ENCODE data around the gene MESP2. TPM values are rescaled to one million over a fixed set of nuclear protein-coding genes. Genes with fewer than 3 reads are reported as not detected.
A peak's percentile ranks its signal among the peaks of the same experiment; 100 is the strongest.

Gene MESP2
- polyA plus RNA-seq, 3 donors, result 0.67 TPM; not detected in 2

DNA sequence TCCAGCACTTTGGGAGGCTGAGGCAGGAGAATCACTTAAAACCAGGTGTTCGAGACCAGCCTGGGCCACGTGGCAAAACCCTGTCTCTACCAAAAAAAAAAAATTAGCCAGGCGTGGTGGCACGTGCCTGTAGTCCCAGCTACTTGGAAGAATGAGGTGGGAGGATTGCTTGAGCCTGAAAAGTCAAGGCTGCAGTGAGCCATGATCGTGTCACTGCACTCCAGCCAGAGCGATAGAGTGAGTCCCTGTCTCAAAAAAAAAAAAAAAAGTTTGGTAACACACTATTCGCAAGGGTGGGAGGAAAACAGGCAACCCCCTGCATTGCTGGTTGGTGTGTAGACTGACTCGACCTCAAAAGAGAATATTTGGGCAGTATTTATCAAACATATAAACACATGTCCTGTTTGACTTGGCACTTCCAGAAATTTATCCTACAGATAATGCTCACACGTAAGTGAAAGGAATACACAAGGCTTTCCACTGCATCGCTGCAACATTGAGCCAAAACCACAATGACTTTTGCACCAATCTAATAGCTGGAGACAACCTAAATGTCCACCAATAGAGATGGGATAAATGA is 41.7 kb downstream of the MESP2 start:
- no peak overlapping the region for H3K4me3 ChIP-seq (replicated peaks in 1 of 3; ENCODE audit: low read depth in 2 of 3, low read length in 3 of 3)
- TF ChIP-seq, protein P1, sequence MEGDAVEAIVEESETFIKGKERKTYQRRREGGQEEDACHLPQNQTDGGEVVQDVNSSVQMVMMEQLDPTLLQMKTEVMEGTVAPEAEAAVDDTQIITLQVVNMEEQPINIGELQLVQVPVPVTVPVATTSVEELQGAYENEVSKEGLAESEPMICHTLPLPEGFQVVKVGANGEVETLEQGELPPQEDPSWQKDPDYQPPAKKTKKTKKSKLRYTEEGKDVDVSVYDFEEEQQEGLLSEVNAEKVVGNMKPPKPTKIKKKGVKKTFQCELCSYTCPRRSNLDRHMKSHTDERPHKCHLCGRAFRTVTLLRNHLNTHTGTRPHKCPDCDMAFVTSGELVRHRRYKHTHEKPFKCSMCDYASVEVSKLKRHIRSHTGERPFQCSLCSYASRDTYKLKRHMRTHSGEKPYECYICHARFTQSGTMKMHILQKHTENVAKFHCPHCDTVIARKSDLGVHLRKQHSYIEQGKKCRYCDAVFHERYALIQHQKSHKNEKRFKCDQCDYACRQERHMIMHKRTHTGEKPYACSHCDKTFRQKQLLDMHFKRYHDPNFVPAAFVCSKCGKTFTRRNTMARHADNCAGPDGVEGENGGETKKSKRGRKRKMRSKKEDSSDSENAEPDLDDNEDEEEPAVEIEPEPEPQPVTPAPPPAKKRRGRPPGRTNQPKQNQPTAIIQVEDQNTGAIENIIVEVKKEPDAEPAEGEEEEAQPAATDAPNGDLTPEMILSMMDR (IDR thresholded peaks at IDR 0.05), result no peak
- H3K9me3 ChIP-seq (replicated peaks in 1 of 2; ENCODE audit: control insufficient read depth in 1 of 2, insufficient read depth in 1 of 2, low read length in 2 of 2), result no peaks in the 10 kb centered on the region
- no peaks in the 10 kb centered on the region for H3K27me3 ChIP-seq (ENCODE audit: control insufficient read depth in 2 of 2, insufficient read depth in 2 of 2, low read length in 2 of 2)
- peaks cover 2 to 13% (median 5%) of the 10 kb centered on the region in 7 donors for H3K9me3 Mint-ChIP-seq
- peaks cover 44% of the 10 kb centered on the region for H3K4me1 Mint-ChIP-seq
- no peaks in the 10 kb centered on the region for H3K36me3 ChIP-seq (replicated peaks in 1 of 2; ENCODE audit: control insufficient read depth in 1 of 2, insufficient read depth in 2 of 2, low read length in 2 of 2)
- no peak overlapping the region for H3K27ac ChIP-seq (ENCODE audit: low read depth in 1 of 2, low read length in 2 of 2)
- no peak overlapping the region for H2AFZ ChIP-seq (ENCODE audit: insufficient read depth, low read depth, low read length, poor library complexity, severe bottlenecking)
- H3K4me3 Mint-ChIP-seq, result no peak overlapping the region
- peaks cover 0 to 24% (median 13%) of the 10 kb centered on the region in 3 donors for H3K27me3 Mint-ChIP-seq (ENCODE audit: low read depth in 3 of 3)
- H3K4me2 ChIP-seq (replicated peaks; ENCODE audit: extremely low read depth, low read length, poor library complexity, severe bottlenecking), result no peak overlapping the region
- H3K27ac Mint-ChIP-seq, result no peak overlapping the region
- peaks cover 3 to 13% of the 10 kb centered on the region in 2 donors for H3K36me3 Mint-ChIP-seq
- peaks cover 12% of the 10 kb centered on the region for H4K20me1 ChIP-seq (ENCODE audit: insufficient read depth, low read length)
- 89% methylated on average over 3 of the region's 10 CpGs for WGBS (ENCODE audit: insufficient coverage)
- no peak for DNase-seq
- H3K9ac ChIP-seq (ENCODE audit: insufficient read depth, low read length, poor library complexity, severe bottlenecking), result no peak overlapping the region
- peaks cover 16% of the 10 kb centered on the region for H3K79me2 ChIP-seq (ENCODE audit: insufficient read depth, low read length)
- peaks cover 45 to 54% of the 10 kb centered on the region in 2 donors for H3K4me1 ChIP-seq (ENCODE audit: control insufficient read depth in 1 of 2, insufficient read depth in 2 of 2, low read length in 2 of 2)
- intact Hi-C loops (cut with micrococcal nuclease), result no loop called here

DNA sequence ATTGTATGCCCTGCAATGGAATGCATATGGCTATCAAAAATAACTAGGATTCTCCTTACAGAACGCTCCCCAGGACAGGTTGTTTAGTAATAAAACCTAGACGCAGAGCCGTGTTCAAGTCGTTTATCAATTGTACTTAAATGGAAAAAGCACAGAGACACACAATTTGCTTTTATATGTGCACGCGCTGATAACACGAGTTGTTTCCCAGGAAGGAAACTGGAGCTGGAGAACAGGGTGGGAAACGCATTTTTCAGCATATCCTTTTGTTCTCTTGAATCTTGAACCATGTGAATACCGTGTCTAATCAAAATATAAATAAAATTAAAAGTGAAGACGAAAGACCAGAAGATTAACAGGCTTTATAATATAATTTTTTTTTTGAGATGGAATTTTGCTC is 42.2 kb downstream of the MESP2 start:
- Histone ChIP-seq H2AFZ (ENCODE audit: insufficient read depth, low read depth, low read length, poor library complexity, severe bottlenecking) (no peak overlapping the region), H3K36me3 (replicated peaks in 1 of 2; ENCODE audit: control insufficient read depth in 1 of 2, insufficient read depth in 2 of 2, low read length in 2 of 2) (no peaks in the 10 kb centered on the region), H3K27ac (ENCODE audit: low read depth in 1 of 2, low read length in 2 of 2) (no peak overlapping the region), H3K4me3 (replicated peaks in 1 of 3; ENCODE audit: low read depth in 2 of 3, low read length in 3 of 3) (no peak overlapping the region), H3K4me1 (ENCODE audit: control insufficient read depth in 1 of 2, insufficient read depth in 2 of 2, low read length in 2 of 2) (peaks cover 45 to 54% of the 10 kb centered on the region in 2 donors), H3K9me3 (replicated peaks in 1 of 2; ENCODE audit: control insufficient read depth in 1 of 2, insufficient read depth in 1 of 2, low read length in 2 of 2) (no peaks in the 10 kb centered on the region), H3K4me2 (replicated peaks; ENCODE audit: extremely low read depth, low read length, poor library complexity, severe bottlenecking) (no peak overlapping the region), H3K9ac (ENCODE audit: insufficient read depth, low read length, poor library complexity, severe bottlenecking) (no peak overlapping the region), H3K27me3 (ENCODE audit: control insufficient read depth in 2 of 2, insufficient read depth in 2 of 2, low read length in 2 of 2) (no peaks in the 10 kb centered on the region), H3K79me2 (ENCODE audit: insufficient read depth, low read length) (peaks cover 11% of the 10 kb centered on the region), H4K20me1 (ENCODE audit: insufficient read depth, low read length) (peaks cover 7% of the 10 kb centered on the region)
- 81% methylated on average over 7 of the region's 10 CpGs for WGBS (ENCODE audit: insufficient coverage)
- peak overlapping the region in 1 of 7 donors; percentile 40 for H3K27ac Mint-ChIP-seq
- peaks cover 3 to 13% of the 10 kb centered on the region in 2 donors for H3K36me3 Mint-ChIP-seq
- H3K4me1 Mint-ChIP-seq, result peaks cover 44% of the 10 kb centered on the region
- intact Hi-C loops (cut with micrococcal nuclease), result no loop called here
- TF ChIP-seq, protein P1 (IDR thresholded peaks at IDR 0.05), result no peak
- no peak for DNase-seq
- peaks cover 0 to 24% (median 9%) of the 10 kb centered on the region in 3 donors for H3K27me3 Mint-ChIP-seq (ENCODE audit: low read depth in 3 of 3)
- no peak overlapping the region for H3K4me3 Mint-ChIP-seq
- H3K9me3 Mint-ChIP-seq, result peaks cover 2 to 13% (median 5%) of the 10 kb centered on the region in 7 donors
